ENCODE data around the gene AMH. TPM values are rescaled to one million over a fixed set of nuclear protein-coding genes. Genes with fewer than 3 reads are reported as not detected.
"Not testable (repeated sequence)": the region's sequence is repeated elsewhere in the genome, so short reads cannot be mapped to it uniquely, and the experiment has no call there.

Gene AMH
- total RNA-seq (2014; rRNA removed; shearing (Covaris generic)) = 10.7 and 14.8 TPM in 2 replicates
- total RNA-seq (2022) = 45.7 and 49.7 TPM in 2 replicates
- Bru-seq, nascent RNA = percentile 56 among the genes with signal in this experiment
- percentile 90 among the genes with signal in this experiment for BruChase-seq, experiment 1, labeled RNA remaining after a 6-hour chase
- BruChase-seq, experiment 2, labeled RNA remaining after a 2-hour chase = percentile 82 among the genes with signal in this experiment
- long read RNA-seq, transcript AMH-202 (3 exons, 1,686 nt) = major isoform, 69 of 72 reads
- long read RNA-seq, partial matches to known transcripts = 3 of 72 reads
- long read RNA-seq, other reads (novel, unspliced or antisense) = 0 of 72 reads

GRCh38 chr19:2249010-2249866, at the start of gene AMH:
TSS of gene AMH (plus strand) at chr19:2249323. CDS start at chr19:2249333, 10 bp downstream.
- DNase-seq (ENCODE audit: low spot score) = no peak
- H3K36me3 ChIP-seq (ENCODE audit: insufficient read depth, low read length) = peaks cover 52% of the 10 kb centered on the region
- peaks cover 14% of the 10 kb centered on the region for H3K4me1 ChIP-seq (ENCODE audit: insufficient read depth, low read length, poor library complexity, severe bottlenecking)
- 0 out of 2 replicates have a peak, but pooled peaks have one; percentile 23 for TF ChIP-seq CTCF (conservative IDR thresholded peaks at IDR 0.05; ENCODE audit: low read length)
- TF ChIP-seq EZH2phosphoT487 (IDR thresholded peaks at IDR 0.05; ENCODE audit: borderline replicate concordance, low read depth, low read length) = no peak
- no peak within 1 kb of the TSS for H3K4me3 ChIP-seq (ENCODE audit: low read depth, low read length, poor library complexity, severe bottlenecking)
- POLR2A ChIA-PET = interaction anchor here (0.9 kb wide), 1 partner anchor 10 kb away, joined by 3 read pairs; no protein-coding TSS in a partner anchor
- no peak within 1 kb of the TSS for H3K27ac ChIP-seq (ENCODE audit: low read depth, low read length, poor library complexity, severe bottlenecking)
- CTCF ChIA-PET (ENCODE audit: unreplicated experiment) = no interaction called here
- H4K20me1 ChIP-seq (ENCODE audit: insufficient read depth, low read length) = no peaks in the 10 kb centered on the region
- H3K9me2 ChIP-seq (ENCODE audit: insufficient read depth, low read length) = no peaks in the 10 kb centered on the region
- BruUV-seq (replicated peaks) = no TSS peak
- no peaks in the 10 kb centered on the region for H3K79me2 ChIP-seq (ENCODE audit: insufficient read depth, low read depth, low read length)
- H2AFZ ChIP-seq (ENCODE audit: low read length) = no peak within 1 kb of the TSS
- no peak within 1 kb of the TSS for H3K4me2 ChIP-seq (ENCODE audit: low read length)
- intact Hi-C loops (cut with micrococcal nuclease; ENCODE audit: unreplicated experiment) = no loop called here
- no peaks in the 10 kb centered on the region for H3K9me3 ChIP-seq (ENCODE audit: low read length)

- Histone ChIP-seq H3K27ac (ENCODE audit: low read depth, low read length, poor library complexity, severe bottlenecking) (no peak overlapping the region), H3K9me3 (ENCODE audit: low read length) (no peaks in the 10 kb centered on the region), H2AFZ (ENCODE audit: low read length) (no peak overlapping the region), H3K4me3 (ENCODE audit: low read depth, low read length, poor library complexity, severe bottlenecking) (no peak overlapping the region), H3K9me2 (ENCODE audit: insufficient read depth, low read length) (no peaks in the 10 kb centered on the region), H3K36me3 (ENCODE audit: insufficient read depth, low read length) (peaks cover 44% of the 10 kb centered on the region), H3K79me2 (ENCODE audit: insufficient read depth, low read depth, low read length) (no peaks in the 10 kb centered on the region), H3K4me2 (ENCODE audit: low read length) (no peak overlapping the region), H3K4me1 (ENCODE audit: insufficient read depth, low read length, poor library complexity, severe bottlenecking) (no peaks in the 10 kb centered on the region), H4K20me1 (ENCODE audit: insufficient read depth, low read length) (no peaks in the 10 kb centered on the region)
- no peak for DNase-seq (ENCODE audit: low spot score)
- ChIA-PET CTCF (ENCODE audit: unreplicated experiment) (interaction anchor here (1.0 kb wide), 1 partner anchor 19 kb away, joined by 5 read pairs; no protein-coding TSS in a partner anchor), POLR2A (no interaction called here)
- TF ChIP-seq EZH2phosphoT487 (IDR thresholded peaks at IDR 0.05; ENCODE audit: borderline replicate concordance, low read depth, low read length) (no peak), CTCF (conservative IDR thresholded peaks at IDR 0.05; ENCODE audit: low read length) (no peak)
- BruUV-seq (replicated peaks) = no TSS peak
- intact Hi-C loops (cut with micrococcal nuclease; ENCODE audit: unreplicated experiment) = no loop called here
Observed at GRCh38 chr19:2199861-2200623, 49.1 kb upstream of the AMH start.

GRCh38 chr19:2200624-2201294, 48.4 kb upstream of the AMH start:
- H3K9me2 ChIP-seq (ENCODE audit: insufficient read depth, low read length); H2AFZ ChIP-seq (ENCODE audit: low read length); H3K4me1 ChIP-seq (ENCODE audit: insufficient read depth, low read length, poor library complexity, severe bottlenecking); H3K4me2 ChIP-seq (ENCODE audit: low read length); CTCF ChIA-PET (ENCODE audit: unreplicated experiment); BruUV-seq (replicated peaks); POLR2A ChIA-PET; H3K4me3 ChIP-seq (ENCODE audit: low read depth, low read length, poor library complexity, severe bottlenecking); H3K79me2 ChIP-seq (ENCODE audit: insufficient read depth, low read depth, low read length); intact Hi-C loops (cut with micrococcal nuclease; ENCODE audit: unreplicated experiment); H4K20me1 ChIP-seq (ENCODE audit: insufficient read depth, low read length); H3K27ac ChIP-seq (ENCODE audit: low read depth, low read length, poor library complexity, severe bottlenecking); H3K9me3 ChIP-seq (ENCODE audit: low read length); DNase-seq (ENCODE audit: low spot score): not testable (repeated sequence)
- H3K36me3 ChIP-seq (ENCODE audit: insufficient read depth, low read length) = peaks cover 40% of the 10 kb centered on the region
